GM23338 (cell line): Measurements from ENCODE around the gene ISCA1. TPM values are rescaled to one million over a fixed set of nuclear protein-coding genes. Genes with fewer than 3 reads are reported as not detected.

Experiments
- ATAC-seq: fragments of 200-7000 bp; cut with Tn5 transposase; 3 replicates; pipeline ENCODE4 v1.9.1; 2020
- DNase-seq: peaks from one replicate; pipeline ENCODE4 v3.0.0-alpha.2; 2015; ENCODE audit warnings: low spot score
- H2AFZ ChIP-seq: fragments of 200-600 bp; sonication (generic); 2 replicates; pipeline ENCODE4 v1.8.0; 2016; ENCODE audit warnings: antibody characterized with exemption, mild to moderate bottlenecking, moderate library complexity
- H3F3A ChIP-seq: fragments of 200-600 bp; sonication (generic); replicated peaks from 2 replicates; pipeline ENCODE4 v1.8.0; 2017; ENCODE audit warnings: antibody characterized with exemption, mixed run types, low read depth
- H3K27ac ChIP-seq: fragments of 200-600 bp; sonication (generic); 2 replicates; pipeline ENCODE4 v1.6.1; 2016; ENCODE audit warnings: low read depth
- H3K27me3 ChIP-seq: fragments of 200-600 bp; sonication (generic); 2 replicates; pipeline ENCODE4 v1.8.0; 2016; ENCODE audit warnings: mild to moderate bottlenecking, mixed run types, moderate library complexity; ENCODE audit not compliant: insufficient read depth
- H3K36me3 ChIP-seq: fragments of 200-600 bp; sonication (generic); 2 replicates; pipeline ENCODE4 v1.8.0; 2016; ENCODE audit warnings: mild to moderate bottlenecking; ENCODE audit not compliant: insufficient read depth
- H3K4me1 ChIP-seq: fragments of 200-600 bp; sonication (generic); 2 replicates; pipeline ENCODE4 v1.8.0; 2016; ENCODE audit warnings: mild to moderate bottlenecking, moderate library complexity; ENCODE audit not compliant: insufficient read depth
- H3K4me2 ChIP-seq: fragments of 200-600 bp; sonication (generic); 2 replicates; pipeline ENCODE4 v1.7.1; 2017; ENCODE audit warnings: mixed run types
- H3K4me3 ChIP-seq: fragments of 200-600 bp; sonication (generic); 2 replicates; pipeline ENCODE4 v1.6.1; 2016; ENCODE audit warnings: mixed run types
- H3K79me2 ChIP-seq: fragments of 200-600 bp; sonication (generic); replicated peaks from 2 replicates; pipeline ENCODE4 v1.8.0; 2017; ENCODE audit warnings: mild to moderate bottlenecking; ENCODE audit not compliant: insufficient read depth
- H3K9me2 ChIP-seq: fragments of 200-600 bp; sonication (generic); 2 replicates; pipeline ENCODE4 v1.8.0; 2017; ENCODE audit not compliant: insufficient read depth
- H4K20me1 ChIP-seq: fragments of 200-600 bp; sonication (generic); replicated peaks from 2 replicates; pipeline ENCODE4 v1.8.0; 2017; ENCODE audit warnings: mild to moderate bottlenecking; ENCODE audit not compliant: insufficient read depth
- H3K27ac Mint-ChIP-seq: 2 replicates; pipeline ENCODE4 v1.8.0; 2020; ENCODE audit warnings: inconsistent platforms, mild to moderate bottlenecking, moderate library complexity, mixed read lengths
- H3K27me3 Mint-ChIP-seq: 3 replicates; pipeline ENCODE4 v1.8.0; 2022; ENCODE audit warnings: low read depth, mild to moderate bottlenecking, moderate library complexity, mixed read lengths, inconsistent platforms; ENCODE audit not compliant: insufficient read depth, poor library complexity
- H3K36me3 Mint-ChIP-seq: 3 replicates; pipeline ENCODE4 v1.8.0; 2021; ENCODE audit warnings: low read depth, mild to moderate bottlenecking, inconsistent platforms, moderate library complexity, mixed read lengths
- H3K4me1 Mint-ChIP-seq: 3 replicates; pipeline ENCODE4 v1.8.0; 2020; ENCODE audit warnings: mild to moderate bottlenecking, inconsistent platforms, mixed read lengths
- H3K4me3 Mint-ChIP-seq: 3 replicates; pipeline ENCODE4 v1.8.0; 2021; ENCODE audit warnings: moderate library complexity, mild to moderate bottlenecking, inconsistent platforms, mixed read lengths
- H3K9me3 Mint-ChIP-seq: 3 replicates; pipeline ENCODE4 v1.8.0; 2020; ENCODE audit warnings: moderate library complexity, mild to moderate bottlenecking, inconsistent platforms, mixed read lengths
- CREB1 ChIP-seq: fragments of 250-450 bp; sonication (Bioruptor Pico); IDR thresholded peaks from 2 replicates; pipeline ENCODE4 v1.5.0; 2020; ENCODE audit warnings: low read depth, mild to moderate bottlenecking, moderate library complexity
- EZH2 ChIP-seq: fragments of 200-600 bp; sonication (generic); IDR thresholded peaks from one replicate; pipeline ENCODE4 v1.8.0; 2017; ENCODE audit warnings: antibody characterized with exemption, mild to moderate bottlenecking, low read depth; ENCODE audit not compliant: unreplicated experiment
- POLR2AphosphoS5 ChIP-seq: IDR thresholded peaks from 2 replicates; pipeline ENCODE4 v1.6.1; 2016; ENCODE audit warnings: antibody characterized with exemption, low read depth
- polyA plus RNA-seq: library from polyadenylated mRNA; unstranded; fragments of >200 nt; fragmentation: Nextera tagmentation; extraction: Ambion mirVana; gene quantifications from 2 replicates; pipeline ENCODE4 v1.2.1, GENCODE V29; 2016
- total RNA-seq: library from RNA; depleted of rRNA; stranded (reverse); fragments of >200 nt; shearing (Covaris generic); gene quantifications from 2 replicates; pipeline ENCODE4 v1.2.3, GENCODE V29; 2014
- TF ChIP-seq, protein P1 (sequence below): fragments of 250-450 bp; sonication (Bioruptor Pico); IDR thresholded peaks from 2 replicates; pipeline ENCODE4 v1.5.0; 2020; ENCODE audit warnings: mild to moderate bottlenecking, moderate library complexity

The ISCA1 gene
- total and polyA plus RNA-seq, 2 experiments from 2014 or later = 54.9 to 61.0 TPM

DNA sequence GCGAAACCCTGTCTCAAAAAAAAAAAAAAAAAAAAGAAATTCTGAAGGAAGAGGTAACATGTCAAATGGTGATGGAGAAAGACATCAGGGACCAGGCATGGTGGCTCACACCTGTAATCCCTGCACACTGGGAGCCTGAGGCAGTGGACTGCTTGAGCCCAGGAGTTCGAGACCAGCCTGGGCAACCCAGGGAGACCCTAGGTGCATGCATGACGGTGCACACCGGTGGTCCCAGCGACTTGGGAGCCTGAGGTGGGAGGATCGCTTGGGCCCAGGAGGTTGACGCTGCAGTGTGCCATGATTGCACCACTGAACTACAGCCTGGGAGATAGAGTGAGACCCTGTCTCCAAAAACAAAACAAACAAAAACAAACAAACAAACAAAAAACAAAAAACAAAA, 1.8 kb downstream of the ISCA1 start:
- Mint-ChIP-seq H3K27me3 (peaks cover 12% of the 10 kb centered on the region), H3K36me3 (peaks cover 7% of the 10 kb centered on the region), H3K4me1 (peaks cover 29% of the 10 kb centered on the region), H3K9me3 (no peaks in the 10 kb centered on the region; the same call in 2 of the 3 replicates), H3K4me3 (peak overlapping the region; percentile 93), H3K27ac (no peak overlapping the region)
- Histone ChIP-seq H4K20me1 (peaks cover 8% of the 10 kb centered on the region; the same call in 1 of the 2 replicates), H3K27ac (no peak overlapping the region), H3K4me1 (peaks cover 5% of the 10 kb centered on the region), H3F3A (0 out of 2 replicates have a peak, but pooled peaks cover 3% of the 10 kb centered on the region), H3K27me3 (no peaks in the 10 kb centered on the region), H3K9me2 (no peaks in the 10 kb centered on the region), H3K4me3 (peak overlapping the region; percentile 84), H3K4me2 (peak overlapping the region; percentile 93), H2AFZ (no peak overlapping the region), H3K36me3 (0 out of 2 replicates have a peak, but pooled peaks cover 4% of the 10 kb centered on the region), H3K79me2 (peaks cover 61% of the 10 kb centered on the region)
- no peak for DNase-seq
- TF ChIP-seq EZH2 = no peak
- TF ChIP-seq, protein P1, sequence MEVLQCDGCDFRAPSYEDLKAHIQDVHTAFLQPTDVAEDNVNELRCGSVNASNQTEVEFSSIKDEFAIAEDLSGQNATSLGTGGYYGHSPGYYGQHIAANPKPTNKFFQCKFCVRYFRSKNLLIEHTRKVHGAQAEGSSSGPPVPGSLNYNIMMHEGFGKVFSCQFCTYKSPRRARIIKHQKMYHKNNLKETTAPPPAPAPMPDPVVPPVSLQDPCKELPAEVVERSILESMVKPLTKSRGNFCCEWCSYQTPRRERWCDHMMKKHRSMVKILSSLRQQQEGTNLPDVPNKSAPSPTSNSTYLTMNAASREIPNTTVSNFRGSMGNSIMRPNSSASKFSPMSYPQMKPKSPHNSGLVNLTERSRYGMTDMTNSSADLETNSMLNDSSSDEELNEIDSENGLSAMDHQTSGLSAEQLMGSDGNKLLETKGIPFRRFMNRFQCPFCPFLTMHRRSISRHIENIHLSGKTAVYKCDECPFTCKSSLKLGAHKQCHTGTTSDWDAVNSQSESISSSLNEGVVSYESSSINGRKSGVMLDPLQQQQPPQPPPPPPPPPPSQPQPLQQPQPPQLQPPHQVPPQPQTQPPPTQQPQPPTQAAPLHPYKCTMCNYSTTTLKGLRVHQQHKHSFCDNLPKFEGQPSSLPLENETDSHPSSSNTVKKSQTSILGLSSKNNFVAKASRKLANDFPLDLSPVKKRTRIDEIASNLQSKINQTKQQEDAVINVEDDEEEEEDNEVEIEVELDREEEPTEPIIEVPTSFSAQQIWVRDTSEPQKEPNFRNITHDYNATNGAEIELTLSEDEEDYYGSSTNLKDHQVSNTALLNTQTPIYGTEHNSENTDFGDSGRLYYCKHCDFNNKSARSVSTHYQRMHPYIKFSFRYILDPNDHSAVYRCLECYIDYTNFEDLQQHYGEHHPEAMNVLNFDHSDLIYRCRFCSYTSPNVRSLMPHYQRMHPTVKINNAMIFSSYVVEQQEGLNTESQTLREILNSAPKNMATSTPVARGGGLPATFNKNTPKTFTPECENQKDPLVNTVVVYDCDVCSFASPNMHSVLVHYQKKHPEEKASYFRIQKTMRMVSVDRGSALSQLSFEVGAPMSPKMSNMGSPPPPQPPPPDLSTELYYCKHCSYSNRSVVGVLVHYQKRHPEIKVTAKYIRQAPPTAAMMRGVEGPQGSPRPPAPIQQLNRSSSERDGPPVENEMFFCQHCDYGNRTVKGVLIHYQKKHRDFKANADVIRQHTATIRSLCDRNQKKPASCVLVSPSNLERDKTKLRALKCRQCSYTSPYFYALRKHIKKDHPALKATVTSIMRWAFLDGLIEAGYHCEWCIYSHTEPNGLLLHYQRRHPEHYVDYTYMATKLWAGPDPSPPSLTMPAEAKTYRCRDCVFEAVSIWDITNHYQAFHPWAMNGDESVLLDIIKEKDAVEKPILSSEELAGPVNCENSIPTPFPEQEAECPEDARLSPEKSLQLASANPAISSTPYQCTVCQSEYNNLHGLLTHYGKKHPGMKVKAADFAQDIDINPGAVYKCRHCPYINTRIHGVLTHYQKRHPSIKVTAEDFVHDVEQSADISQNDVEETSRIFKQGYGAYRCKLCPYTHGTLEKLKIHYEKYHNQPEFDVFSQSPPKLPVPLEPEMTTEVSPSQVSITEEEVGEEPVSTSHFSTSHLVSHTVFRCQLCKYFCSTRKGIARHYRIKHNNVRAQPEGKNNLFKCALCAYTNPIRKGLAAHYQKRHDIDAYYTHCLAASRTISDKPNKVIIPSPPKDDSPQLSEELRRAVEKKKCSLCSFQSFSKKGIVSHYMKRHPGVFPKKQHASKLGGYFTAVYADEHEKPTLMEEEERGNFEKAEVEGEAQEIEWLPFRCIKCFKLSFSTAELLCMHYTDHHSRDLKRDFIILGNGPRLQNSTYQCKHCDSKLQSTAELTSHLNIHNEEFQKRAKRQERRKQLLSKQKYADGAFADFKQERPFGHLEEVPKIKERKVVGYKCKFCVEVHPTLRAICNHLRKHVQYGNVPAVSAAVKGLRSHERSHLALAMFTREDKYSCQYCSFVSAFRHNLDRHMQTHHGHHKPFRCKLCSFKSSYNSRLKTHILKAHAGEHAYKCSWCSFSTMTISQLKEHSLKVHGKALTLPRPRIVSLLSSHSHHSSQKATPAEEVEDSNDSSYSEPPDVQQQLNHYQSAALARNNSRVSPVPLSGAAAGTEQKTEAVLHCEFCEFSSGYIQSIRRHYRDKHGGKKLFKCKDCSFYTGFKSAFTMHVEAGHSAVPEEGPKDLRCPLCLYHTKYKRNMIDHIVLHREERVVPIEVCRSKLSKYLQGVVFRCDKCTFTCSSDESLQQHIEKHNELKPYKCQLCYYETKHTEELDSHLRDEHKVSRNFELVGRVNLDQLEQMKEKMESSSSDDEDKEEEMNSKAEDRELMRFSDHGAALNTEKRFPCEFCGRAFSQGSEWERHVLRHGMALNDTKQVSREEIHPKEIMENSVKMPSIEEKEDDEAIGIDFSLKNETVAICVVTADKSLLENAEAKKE (CRISPR knock-in tag) = no peak
- no peak for TF ChIP-seq CREB1 (CRISPR knock-in tag)
- ATAC-seq = no peak

DNA sequence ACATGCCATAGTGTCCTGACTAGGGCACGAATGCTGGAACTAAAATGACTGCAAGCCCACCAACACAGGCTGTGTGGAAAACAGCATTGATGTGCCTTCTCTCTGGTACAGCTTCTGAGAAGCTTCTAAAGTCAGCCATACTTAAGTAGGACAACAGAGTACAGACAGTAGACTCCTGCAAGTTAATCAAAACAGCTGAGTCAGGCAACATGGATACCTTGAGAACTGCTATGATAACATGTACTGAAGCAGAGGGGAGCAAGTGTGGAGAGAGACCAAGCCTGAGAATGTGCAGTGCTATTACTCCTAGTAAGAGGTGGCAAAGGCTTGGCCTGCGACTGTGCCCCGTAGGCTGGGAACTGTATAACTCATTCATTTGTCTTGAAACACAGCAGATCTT, 2.5 kb downstream of the ISCA1 start:
- H2AFZ ChIP-seq = no peak overlapping the region
- Mint-ChIP-seq H3K36me3 (peaks cover 7% of the 10 kb centered on the region), H3K27ac (0 out of 2 replicates have a peak overlapping the region, but pooled peaks have one; percentile 11), H3K9me3 (no peaks in the 10 kb centered on the region; the same call in 2 of the 3 replicates), H3K4me3 (peak overlapping the region; percentile 64), H3K4me1 (peaks cover 30% of the 10 kb centered on the region), H3K27me3 (peaks cover 12% of the 10 kb centered on the region)
- H3K4me2 ChIP-seq = no peak overlapping the region
- H3K36me3 ChIP-seq = 0 out of 2 replicates have a peak, but pooled peaks cover 4% of the 10 kb centered on the region
- peaks cover 5% of the 10 kb centered on the region for H3K4me1 ChIP-seq
- ATAC-seq (no peak), DNase-seq (no peak)
- H3K79me2 ChIP-seq = peaks cover 68% of the 10 kb centered on the region
- 0 out of 2 replicates have a peak, but pooled peaks cover 3% of the 10 kb centered on the region for H3F3A ChIP-seq
- no peak overlapping the region for H3K4me3 ChIP-seq
- TF ChIP-seq EZH2 (no peak), POLR2AphosphoS5 (no peak)
- peaks cover 13% of the 10 kb centered on the region for H4K20me1 ChIP-seq
- no peaks in the 10 kb centered on the region for H3K27me3 ChIP-seq
- no peak overlapping the region; the same call in 1 of the 2 replicates for H3K27ac ChIP-seq
- H3K9me2 ChIP-seq = no peaks in the 10 kb centered on the region
